ENCODE results near the gene CA10. TPM values are rescaled to one million over a fixed set of nuclear protein-coding genes. Genes with fewer than 3 reads are reported as not detected.

The CA10 gene
- total and polyA plus RNA-seq, 8 donors, result 1.3 TPM; not detected in 7

DNA sequence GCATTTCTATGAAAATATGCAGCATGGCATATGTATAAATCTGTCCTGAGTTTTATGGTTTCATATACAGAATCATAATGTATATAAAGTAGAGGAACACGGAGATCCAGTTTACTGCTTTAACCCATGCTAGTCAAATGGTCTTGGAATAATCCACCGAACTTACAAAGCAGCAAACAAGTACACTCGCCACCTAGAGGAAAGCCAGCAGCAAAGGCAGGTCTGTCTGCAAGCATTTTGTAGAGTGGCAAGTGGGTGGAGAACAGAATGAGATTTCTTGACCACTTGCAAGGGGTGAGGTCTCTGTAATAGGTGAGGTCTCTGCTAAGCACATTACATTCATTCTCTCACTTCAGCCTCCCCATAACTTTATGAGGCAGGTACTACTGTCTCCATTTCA lies 308.3 kb downstream of the CA10 start:
- 28 to 47% (median 38%) methylated on average over 3 of the region's 3 CpGs for WGBS, 5 donors
- H3K36me3 ChIP-seq, result no peaks in the 10 kb centered on the region
- TF ChIP-seq, protein P1, sequence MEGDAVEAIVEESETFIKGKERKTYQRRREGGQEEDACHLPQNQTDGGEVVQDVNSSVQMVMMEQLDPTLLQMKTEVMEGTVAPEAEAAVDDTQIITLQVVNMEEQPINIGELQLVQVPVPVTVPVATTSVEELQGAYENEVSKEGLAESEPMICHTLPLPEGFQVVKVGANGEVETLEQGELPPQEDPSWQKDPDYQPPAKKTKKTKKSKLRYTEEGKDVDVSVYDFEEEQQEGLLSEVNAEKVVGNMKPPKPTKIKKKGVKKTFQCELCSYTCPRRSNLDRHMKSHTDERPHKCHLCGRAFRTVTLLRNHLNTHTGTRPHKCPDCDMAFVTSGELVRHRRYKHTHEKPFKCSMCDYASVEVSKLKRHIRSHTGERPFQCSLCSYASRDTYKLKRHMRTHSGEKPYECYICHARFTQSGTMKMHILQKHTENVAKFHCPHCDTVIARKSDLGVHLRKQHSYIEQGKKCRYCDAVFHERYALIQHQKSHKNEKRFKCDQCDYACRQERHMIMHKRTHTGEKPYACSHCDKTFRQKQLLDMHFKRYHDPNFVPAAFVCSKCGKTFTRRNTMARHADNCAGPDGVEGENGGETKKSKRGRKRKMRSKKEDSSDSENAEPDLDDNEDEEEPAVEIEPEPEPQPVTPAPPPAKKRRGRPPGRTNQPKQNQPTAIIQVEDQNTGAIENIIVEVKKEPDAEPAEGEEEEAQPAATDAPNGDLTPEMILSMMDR (IDR thresholded peaks at IDR 0.05), result no peak
- TF ChIP-seq EP300 (IDR thresholded peaks at IDR 0.05) (no peak), POLR2A (IDR thresholded peaks at IDR 0.05) (no peak)
- H3K9me3 ChIP-seq, result no peaks in the 10 kb centered on the region
- H3K27ac ChIP-seq, result no peak overlapping the region
- H3K4me1 ChIP-seq, result no peaks in the 10 kb centered on the region
- peaks cover 0 to 14% (median 0%) of the 10 kb centered on the region in 3 donors for H3K27me3 ChIP-seq
- intact Hi-C loops (cut with DNase I; ENCODE audit: low total_unique reads), result no loop called here
- no peak overlapping the region for H3K4me3 ChIP-seq
- no peak for DNase-seq

DNA sequence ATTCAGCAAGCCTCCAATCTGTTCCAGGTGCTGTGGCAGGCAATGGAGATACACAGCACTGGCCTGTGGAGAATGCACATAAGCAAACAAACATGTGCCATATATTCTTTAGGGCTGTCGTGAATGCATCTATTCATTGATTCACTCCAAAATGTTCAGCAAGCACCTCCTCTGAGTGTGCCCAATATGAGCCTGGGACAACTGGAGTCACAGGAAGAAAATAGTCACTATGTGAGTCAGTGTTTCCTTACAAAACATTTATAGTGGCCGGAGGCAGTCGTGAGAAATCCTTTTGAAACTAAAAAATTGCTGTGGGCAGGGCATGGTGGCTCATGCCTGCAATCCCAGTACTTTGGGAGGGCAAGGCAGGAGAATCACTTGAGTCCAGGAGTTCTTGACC lies 310.1 kb downstream of the CA10 start:
- Histone ChIP-seq H3K4me3 (no peak overlapping the region), H3K27ac (no peak overlapping the region), H3K36me3 (no peaks in the 10 kb centered on the region), H3K9me3 (no peaks in the 10 kb centered on the region), H3K27me3 (peaks cover 0 to 7% (median 0%) of the 10 kb centered on the region in 3 donors), H3K4me1 (no peaks in the 10 kb centered on the region)
- intact Hi-C loops (cut with DNase I; ENCODE audit: low total_unique reads), result no loop called here
- 63 to 77% (median 66%) methylated on average over 3 of the region's 3 CpGs for WGBS, 5 donors
- DNase-seq, result no peak
- TF ChIP-seq, protein P1 (IDR thresholded peaks at IDR 0.05), result no peak
- TF ChIP-seq EP300 (IDR thresholded peaks at IDR 0.05), result no peak
- no peak for TF ChIP-seq POLR2AphosphoS5 (IDR thresholded peaks at IDR 0.05)
- no peak for TF ChIP-seq POLR2A (IDR thresholded peaks at IDR 0.05)

DNA sequence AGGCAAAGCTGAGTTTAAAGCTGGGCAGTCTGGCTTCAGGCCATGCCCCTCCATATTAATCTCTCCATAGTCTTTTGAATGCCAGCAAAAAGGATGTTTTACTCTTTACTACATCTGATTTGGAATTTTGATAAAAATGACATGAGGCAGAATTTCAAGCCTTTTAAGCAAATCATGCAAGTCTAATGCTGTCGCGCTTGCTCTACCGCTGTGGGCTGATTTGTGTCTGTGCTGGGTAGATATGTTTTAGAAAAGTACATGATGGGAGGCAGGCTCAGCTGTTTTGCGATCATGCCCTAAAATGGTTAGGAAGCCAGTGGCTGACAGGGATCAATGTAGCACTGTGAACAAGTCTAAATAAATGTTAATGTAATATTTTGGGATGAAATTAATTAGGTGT lies 311.9 kb downstream of the CA10 start:
- H3K4me3 ChIP-seq, result no peak overlapping the region

DNA sequence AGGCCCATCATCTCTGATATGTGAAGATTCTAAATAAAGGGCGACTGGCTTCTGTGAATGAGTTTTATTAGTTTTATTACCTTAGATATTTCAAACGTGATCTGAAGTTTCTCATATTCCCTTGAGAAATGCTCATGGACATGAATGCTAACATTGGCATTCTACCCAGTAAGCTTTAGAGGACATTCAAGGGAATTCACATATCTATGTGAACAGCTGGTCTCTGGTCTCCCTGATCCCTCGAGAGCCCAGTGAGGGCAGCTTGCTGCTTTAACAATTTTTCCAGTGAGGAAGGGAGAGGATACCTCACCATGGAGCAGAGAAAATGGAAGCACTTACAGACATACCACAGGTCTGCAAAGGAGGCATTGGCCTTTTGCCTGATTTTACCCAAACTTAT lies 312.7 kb downstream of the CA10 start:
- intact Hi-C loops (cut with DNase I; ENCODE audit: low total_unique reads), result no loop called here
- Histone ChIP-seq H3K9me3 (no peaks in the 10 kb centered on the region), H3K4me3 (no peak overlapping the region), H3K27me3 (peaks cover 0 to 2% (median 0%) of the 10 kb centered on the region in 3 donors), H3K27ac (no peak overlapping the region), H3K36me3 (no peaks in the 10 kb centered on the region), H3K4me1 (no peaks in the 10 kb centered on the region)
- TF ChIP-seq POLR2AphosphoS5 (IDR thresholded peaks at IDR 0.05), result no peak
- TF ChIP-seq POLR2A (IDR thresholded peaks at IDR 0.05), result no peak
- whole genome bisulfite sequencing, 5 donors, result 45 to 69% (median 65%) methylated on average over 3 of the region's 3 CpGs
- no peak for DNase-seq

More for the DNA sequence above, 311.9 kb downstream of the CA10 start:
- H3K36me3 ChIP-seq, result no peaks in the 10 kb centered on the region
- TF ChIP-seq POLR2A (IDR thresholded peaks at IDR 0.05) (no peak), EP300 (IDR thresholded peaks at IDR 0.05) (no peak), POLR2AphosphoS5 (IDR thresholded peaks at IDR 0.05) (no peak)
- TF ChIP-seq, protein P1 (IDR thresholded peaks at IDR 0.05), result no peak
- H3K27me3 ChIP-seq, result peaks cover 0 to 7% (median 0%) of the 10 kb centered on the region in 3 donors
- intact Hi-C loops (cut with DNase I; ENCODE audit: low total_unique reads), result no loop called here
- no peaks in the 10 kb centered on the region for H3K4me1 ChIP-seq
- no peaks in the 10 kb centered on the region for H3K9me3 ChIP-seq
- H3K27ac ChIP-seq, result no peak overlapping the region
- no peak for DNase-seq
- WGBS, 5 donors, result 89 to 95% (median 93%) methylated on average over 4 of the region's 4 CpGs

DNA sequence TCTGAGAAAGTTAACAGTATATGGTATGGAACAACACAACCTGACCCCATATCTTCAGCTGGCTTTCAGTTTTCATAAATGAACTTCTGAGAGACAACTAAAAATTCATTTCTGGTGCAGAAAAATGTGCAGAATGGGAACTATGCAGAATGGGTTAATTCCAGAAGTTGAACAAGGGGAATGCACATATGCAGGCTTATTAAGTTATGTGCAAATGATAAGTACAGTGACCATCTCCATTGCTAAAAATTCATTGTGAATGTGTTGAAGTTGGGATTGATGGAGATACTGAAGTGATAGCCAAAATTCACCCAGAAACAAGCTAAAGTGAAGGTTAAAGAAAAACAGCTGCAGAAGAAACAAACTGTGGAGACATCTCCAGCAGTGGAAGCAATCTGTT lies 315.8 kb downstream of the CA10 start:
- Histone ChIP-seq H3K9me3 (no peaks in the 10 kb centered on the region), H3K27ac (no peak overlapping the region), H3K36me3 (no peaks in the 10 kb centered on the region), H3K4me1 (no peaks in the 10 kb centered on the region), H3K4me3 (no peak overlapping the region), H3K27me3 (no peaks in the 10 kb centered on the region)
- TF ChIP-seq POLR2A (IDR thresholded peaks at IDR 0.05), result no peak
- TF ChIP-seq POLR2AphosphoS5 (IDR thresholded peaks at IDR 0.05), result no peak
- TF ChIP-seq, protein P1 (IDR thresholded peaks at IDR 0.05), result no peak
- intact Hi-C loops (cut with DNase I; ENCODE audit: low total_unique reads), result no loop called here
- no peak for DNase-seq
